Gastroesophageal sphincter (tissue), 3 donors: Measurements from ENCODE around the gene BOK.

ENCODE experiments used
- POLR2A ChIP-seq, 2 donors: fragments of 450-650 bp; IDR thresholded peaks; one replicate each; pipeline ENCODE4 v1.6.1; 2017; ENCODE audit warnings: antibody characterized with exemption in 2 of 2, mild to moderate bottlenecking in 2 of 2, moderate library complexity in 1 of 2
- TF ChIP-seq, protein P1 (sequence below), 4 experiments: fragments of 200-600 bp in 2 of 4; fragments of 450-650 bp in 2 of 4; sonication (generic) in 1 of 4; IDR thresholded peaks; one replicate each; pipeline ENCODE4 v1.5.1; 2017 to 2019; ENCODE audit warnings: antibody characterized with exemption in 4 of 4, mild to moderate bottlenecking in 2 of 4, moderate library complexity in 2 of 4

DNA sequence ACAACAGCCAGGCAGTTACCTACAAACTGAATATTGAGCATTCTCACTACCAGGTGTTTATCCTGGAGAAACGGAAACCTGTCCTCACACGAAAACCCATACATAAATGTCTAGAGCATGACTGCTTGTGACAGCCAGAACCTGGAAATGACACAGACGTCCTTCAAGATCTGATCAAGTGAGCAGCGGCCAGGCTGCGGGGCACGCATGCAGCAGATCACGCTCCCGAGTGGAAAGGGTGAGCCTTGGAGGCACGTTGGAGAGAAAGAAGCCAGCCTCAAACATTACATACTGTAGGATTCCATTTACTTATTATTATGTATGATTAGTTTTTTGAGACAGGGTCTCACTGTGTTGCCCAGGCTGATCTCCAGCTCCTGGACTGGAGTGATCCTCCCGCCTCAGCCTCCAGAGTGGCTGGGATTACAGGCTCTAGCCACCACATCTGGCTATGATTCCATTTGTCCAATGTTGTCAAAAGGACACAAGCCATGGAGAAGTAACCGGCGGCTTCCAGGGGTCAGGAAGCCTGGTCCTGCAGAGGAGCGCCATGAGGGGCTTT, 27.3 kb upstream of the BOK start:
- no peak for TF ChIP-seq POLR2A (IDR thresholded peaks at IDR 0.05)
- TF ChIP-seq, protein P1, sequence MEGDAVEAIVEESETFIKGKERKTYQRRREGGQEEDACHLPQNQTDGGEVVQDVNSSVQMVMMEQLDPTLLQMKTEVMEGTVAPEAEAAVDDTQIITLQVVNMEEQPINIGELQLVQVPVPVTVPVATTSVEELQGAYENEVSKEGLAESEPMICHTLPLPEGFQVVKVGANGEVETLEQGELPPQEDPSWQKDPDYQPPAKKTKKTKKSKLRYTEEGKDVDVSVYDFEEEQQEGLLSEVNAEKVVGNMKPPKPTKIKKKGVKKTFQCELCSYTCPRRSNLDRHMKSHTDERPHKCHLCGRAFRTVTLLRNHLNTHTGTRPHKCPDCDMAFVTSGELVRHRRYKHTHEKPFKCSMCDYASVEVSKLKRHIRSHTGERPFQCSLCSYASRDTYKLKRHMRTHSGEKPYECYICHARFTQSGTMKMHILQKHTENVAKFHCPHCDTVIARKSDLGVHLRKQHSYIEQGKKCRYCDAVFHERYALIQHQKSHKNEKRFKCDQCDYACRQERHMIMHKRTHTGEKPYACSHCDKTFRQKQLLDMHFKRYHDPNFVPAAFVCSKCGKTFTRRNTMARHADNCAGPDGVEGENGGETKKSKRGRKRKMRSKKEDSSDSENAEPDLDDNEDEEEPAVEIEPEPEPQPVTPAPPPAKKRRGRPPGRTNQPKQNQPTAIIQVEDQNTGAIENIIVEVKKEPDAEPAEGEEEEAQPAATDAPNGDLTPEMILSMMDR (IDR thresholded peaks at IDR 0.05): no peak
